ENCODE data around the gene LDHAL6B. TPM values are rescaled to one million over a fixed set of nuclear protein-coding genes. Genes with fewer than 3 reads are reported as not detected.

LDHAL6B gene
- total RNA-seq, 1 experiment from 2014 or later = not detected

- H3K9me3 ChIP-seq = no peaks in the 10 kb centered on the region
- Mint-ChIP-seq H3K9me3 (ENCODE audit: unreplicated experiment) (no peaks in the 10 kb centered on the region), H3K36me3 (ENCODE audit: insufficient read depth, unreplicated experiment) (peaks cover 45% of the 10 kb centered on the region), H3K27me3 (ENCODE audit: insufficient read depth, unreplicated experiment) (no peaks in the 10 kb centered on the region), H3K4me1 (ENCODE audit: low read depth, unreplicated experiment) (no peaks in the 10 kb centered on the region), H3K4me3 (ENCODE audit: unreplicated experiment) (no peak overlapping the region), H3K27ac (ENCODE audit: unreplicated experiment) (no peak overlapping the region)
- intact Hi-C loops (cut with micrococcal nuclease; ENCODE audit: unreplicated experiment) = no loop called here
- DNase-seq = no peak
- no peak overlapping the region for H3K4me3 ChIP-seq (ENCODE audit: low read depth, low read length)
- TF ChIP-seq CTCF (IDR thresholded peaks at IDR 0.05; ENCODE audit: insufficient read depth in 1 of 2, low read depth in 1 of 2, low read length in 1 of 2, severe bottlenecking in 1 of 2, unreplicated experiment in 1 of 2) = no peak
- H3K36me3 ChIP-seq (ENCODE audit: control insufficient read depth, insufficient read depth, low read length) = peaks cover 1% of the 10 kb centered on the region; the same call in 1 of the 2 replicates
- BruUV-seq (replicated peaks) = no TSS peak
- CTCF ChIA-PET = no interaction called here
- no peaks in the 10 kb centered on the region for H3K4me1 ChIP-seq
- POLR2A ChIA-PET = no interaction called here
- no peaks in the 10 kb centered on the region for H3K27me3 ChIP-seq (replicated peaks; ENCODE audit: control insufficient read depth, insufficient read depth, low read length)
These were observed 22.4 kb downstream of the LDHAL6B start for GRCh38 chr15:59229015-59229414.

- POLR2A ChIA-PET = no interaction called here
- TF ChIP-seq CTCF (IDR thresholded peaks at IDR 0.05; ENCODE audit: insufficient read depth in 1 of 2, low read depth in 1 of 2, low read length in 1 of 2, severe bottlenecking in 1 of 2, unreplicated experiment in 1 of 2) = no peak
- Mint-ChIP-seq H3K9me3 (ENCODE audit: unreplicated experiment) (no peaks in the 10 kb centered on the region), H3K36me3 (ENCODE audit: insufficient read depth, unreplicated experiment) (peaks cover 48% of the 10 kb centered on the region), H3K4me1 (ENCODE audit: low read depth, unreplicated experiment) (no peaks in the 10 kb centered on the region), H3K4me3 (ENCODE audit: unreplicated experiment) (no peak overlapping the region), H3K27me3 (ENCODE audit: insufficient read depth, unreplicated experiment) (no peaks in the 10 kb centered on the region), H3K27ac (ENCODE audit: unreplicated experiment) (no peak overlapping the region)
- no peak for DNase-seq
- Histone ChIP-seq H3K4me3 (ENCODE audit: low read depth, low read length) (no peak overlapping the region), H3K4me1 (no peaks in the 10 kb centered on the region), H3K36me3 (ENCODE audit: control insufficient read depth, insufficient read depth, low read length) (peaks cover 1% of the 10 kb centered on the region; the same call in 1 of the 2 replicates), H3K27me3 (replicated peaks; ENCODE audit: control insufficient read depth, insufficient read depth, low read length) (no peaks in the 10 kb centered on the region), H3K9me3 (no peaks in the 10 kb centered on the region)
- no TSS peak for BruUV-seq (replicated peaks)
- CTCF ChIA-PET = no interaction called here
- intact Hi-C loops (cut with micrococcal nuclease; ENCODE audit: unreplicated experiment) = no loop called here
These were observed 22.8 kb downstream of the LDHAL6B start for GRCh38 chr15:59229453-59229852.

- CTCF ChIA-PET = no interaction called here
- peaks cover 44% of the 10 kb centered on the region for H3K36me3 Mint-ChIP-seq (ENCODE audit: insufficient read depth, unreplicated experiment)
- Histone ChIP-seq H3K9me3 (no peaks in the 10 kb centered on the region), H3K36me3 (ENCODE audit: control insufficient read depth, insufficient read depth, low read length) (peaks cover 1% of the 10 kb centered on the region; the same call in 1 of the 2 replicates), H3K4me3 (ENCODE audit: low read depth, low read length) (no peak overlapping the region), H3K4me1 (no peaks in the 10 kb centered on the region), H3K27me3 (replicated peaks; ENCODE audit: control insufficient read depth, insufficient read depth, low read length) (no peaks in the 10 kb centered on the region)
- no peaks in the 10 kb centered on the region for H3K9me3 Mint-ChIP-seq (ENCODE audit: unreplicated experiment)
- no peak for DNase-seq
- H3K4me3 Mint-ChIP-seq (ENCODE audit: unreplicated experiment) = no peak overlapping the region
- H3K27ac Mint-ChIP-seq (ENCODE audit: unreplicated experiment) = no peak overlapping the region
- H3K4me1 Mint-ChIP-seq (ENCODE audit: low read depth, unreplicated experiment) = no peaks in the 10 kb centered on the region
- intact Hi-C loops (cut with micrococcal nuclease; ENCODE audit: unreplicated experiment) = no loop called here
- H3K27me3 Mint-ChIP-seq (ENCODE audit: insufficient read depth, unreplicated experiment) = no peaks in the 10 kb centered on the region
- TF ChIP-seq CTCF (IDR thresholded peaks at IDR 0.05; ENCODE audit: insufficient read depth in 1 of 2, low read depth in 1 of 2, low read length in 1 of 2, severe bottlenecking in 1 of 2, unreplicated experiment in 1 of 2) = no peak
- BruUV-seq (replicated peaks) = no TSS peak
- POLR2A ChIA-PET = interaction anchor here (0.6 kb wide), 1 partner anchor 481 kb away, joined by 7 read pairs; no protein-coding TSS in a partner anchor
These were observed 23.9 kb downstream of the LDHAL6B start for GRCh38 chr15:59230531-59231055.
